ENCODE results near the gene RAP1GDS1.

GRCh38 chr4:98381306-98381705 is 120.1 kb downstream of the RAP1GDS1 start:
- no peak for TF ChIP-seq CTCF (IDR thresholded peaks at IDR 0.05)
- TF ChIP-seq POLR2A (IDR thresholded peaks at IDR 0.05) = no peak
- TF ChIP-seq POLR2AphosphoS5 (IDR thresholded peaks at IDR 0.05) = no peak

Data from breast epithelium (tissue), 3 donors.